ENCODE results near the gene TTLL5.

The TTLL5 gene

DNA sequence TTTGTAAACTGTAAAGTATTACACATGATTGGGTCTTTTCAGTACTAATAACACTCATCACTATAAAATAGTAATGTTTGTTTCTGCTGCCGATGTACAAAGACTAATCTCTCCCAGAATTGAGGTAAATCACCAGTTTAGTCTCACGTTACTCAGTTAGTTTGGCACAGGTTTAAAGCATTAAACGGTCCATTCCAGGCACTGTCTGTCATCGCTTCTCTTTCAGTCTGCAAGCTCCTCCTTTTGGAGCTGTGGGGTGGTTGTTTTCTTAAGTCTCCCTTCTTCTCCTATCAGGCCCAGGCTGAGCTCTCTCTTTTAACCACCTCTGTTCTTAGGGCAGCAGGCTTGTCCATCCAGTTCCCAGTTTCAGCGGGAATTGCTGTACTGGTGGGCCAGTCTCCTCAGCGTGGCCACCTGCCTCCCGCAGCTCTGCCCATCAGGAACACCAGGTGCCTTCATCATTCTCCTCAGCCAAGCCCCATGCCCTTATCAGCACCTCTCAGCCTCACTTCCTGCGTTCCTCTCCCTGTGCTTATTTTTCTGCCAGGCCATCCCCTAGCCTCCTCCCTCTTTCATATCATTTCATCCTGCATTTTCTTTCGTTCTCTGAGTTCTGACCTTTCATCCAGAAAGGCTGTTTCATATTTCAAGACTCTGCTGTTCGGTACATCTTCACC is 171.7 kb downstream of the TTLL5 start:
- TF ChIP-seq, protein P1, sequence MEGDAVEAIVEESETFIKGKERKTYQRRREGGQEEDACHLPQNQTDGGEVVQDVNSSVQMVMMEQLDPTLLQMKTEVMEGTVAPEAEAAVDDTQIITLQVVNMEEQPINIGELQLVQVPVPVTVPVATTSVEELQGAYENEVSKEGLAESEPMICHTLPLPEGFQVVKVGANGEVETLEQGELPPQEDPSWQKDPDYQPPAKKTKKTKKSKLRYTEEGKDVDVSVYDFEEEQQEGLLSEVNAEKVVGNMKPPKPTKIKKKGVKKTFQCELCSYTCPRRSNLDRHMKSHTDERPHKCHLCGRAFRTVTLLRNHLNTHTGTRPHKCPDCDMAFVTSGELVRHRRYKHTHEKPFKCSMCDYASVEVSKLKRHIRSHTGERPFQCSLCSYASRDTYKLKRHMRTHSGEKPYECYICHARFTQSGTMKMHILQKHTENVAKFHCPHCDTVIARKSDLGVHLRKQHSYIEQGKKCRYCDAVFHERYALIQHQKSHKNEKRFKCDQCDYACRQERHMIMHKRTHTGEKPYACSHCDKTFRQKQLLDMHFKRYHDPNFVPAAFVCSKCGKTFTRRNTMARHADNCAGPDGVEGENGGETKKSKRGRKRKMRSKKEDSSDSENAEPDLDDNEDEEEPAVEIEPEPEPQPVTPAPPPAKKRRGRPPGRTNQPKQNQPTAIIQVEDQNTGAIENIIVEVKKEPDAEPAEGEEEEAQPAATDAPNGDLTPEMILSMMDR (IDR thresholded peaks at IDR 0.05; ENCODE audit: low read depth, low read length, poor library complexity, severe bottlenecking): no peak
- no peak for TF ChIP-seq EZH2phosphoT487 (IDR thresholded peaks at IDR 0.05; ENCODE audit: borderline replicate concordance, low read length)
- Histone ChIP-seq H3K27me3 (ENCODE audit: control insufficient read depth, low read length) (no peaks in the 10 kb centered on the region), H3K4me1 (ENCODE audit: control insufficient read depth, low read length) (no peaks in the 10 kb centered on the region), H3K79me2 (ENCODE audit: control insufficient read depth, low read length) (no peaks in the 10 kb centered on the region), H4K20me1 (ENCODE audit: control insufficient read depth, insufficient read depth, low read depth, low read length) (no peaks in the 10 kb centered on the region), H3K27ac (ENCODE audit: low read depth, low read length) (no peak overlapping the region), H3K9me3 (ENCODE audit: control insufficient read depth, insufficient read depth, low read length) (no peaks in the 10 kb centered on the region), H3F3A (ENCODE audit: control insufficient read depth, insufficient read depth) (no peaks in the 10 kb centered on the region), H3K36me3 (ENCODE audit: control insufficient read depth, low read length) (no peaks in the 10 kb centered on the region), H3K4me2 (ENCODE audit: low read length) (no peak overlapping the region), H3K4me3 (ENCODE audit: low read length) (no peak overlapping the region), H3K9me2 (replicated peaks; ENCODE audit: control insufficient read depth, low read length) (no peaks in the 10 kb centered on the region)

DNA sequence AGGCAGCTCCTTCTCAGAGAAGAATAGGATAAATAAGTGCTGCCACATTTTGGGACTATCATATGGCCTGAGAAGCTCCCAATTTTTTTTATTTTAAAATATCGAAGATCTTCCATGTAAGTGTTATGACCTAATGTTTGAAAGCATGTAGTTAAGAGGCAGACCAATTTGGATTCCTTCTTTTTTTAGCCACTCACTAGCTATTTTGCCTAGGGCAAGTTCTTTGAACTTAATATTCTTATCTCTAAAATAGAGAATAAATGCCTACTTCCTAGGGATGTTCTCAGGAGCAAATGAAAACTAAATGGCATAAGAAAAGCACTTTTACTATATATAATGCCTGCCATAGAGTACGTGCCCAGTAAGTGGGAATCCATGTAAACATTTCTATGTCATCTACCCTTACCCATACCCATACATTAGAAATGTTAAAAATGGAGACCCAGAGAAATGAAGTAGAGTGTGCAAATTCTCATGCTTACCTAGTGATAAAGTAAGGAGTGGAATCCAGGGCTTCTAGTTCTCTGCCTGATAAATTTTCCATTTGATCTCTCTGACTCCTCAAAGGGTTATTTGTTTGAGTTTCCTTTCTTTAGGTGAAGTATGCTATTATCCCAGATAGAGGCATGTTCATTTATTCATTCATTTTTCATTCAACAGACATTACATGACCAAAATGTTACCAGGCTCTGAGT is 172.4 kb downstream of the TTLL5 start:
- no peaks in the 10 kb centered on the region for H3K36me3 ChIP-seq (ENCODE audit: control insufficient read depth, low read length)
- no peak overlapping the region for H3K27ac ChIP-seq (ENCODE audit: low read depth, low read length)
- H3K79me2 ChIP-seq (ENCODE audit: control insufficient read depth, low read length): no peaks in the 10 kb centered on the region
- H3K9me2 ChIP-seq (replicated peaks; ENCODE audit: control insufficient read depth, low read length): no peaks in the 10 kb centered on the region
- no peaks in the 10 kb centered on the region for H3K9me3 ChIP-seq (ENCODE audit: control insufficient read depth, insufficient read depth, low read length)
- no peak overlapping the region for H3K4me2 ChIP-seq (ENCODE audit: low read length)
- no peaks in the 10 kb centered on the region for H3K4me1 ChIP-seq (ENCODE audit: control insufficient read depth, low read length)
- no peak for TF ChIP-seq EZH2phosphoT487 (IDR thresholded peaks at IDR 0.05; ENCODE audit: borderline replicate concordance, low read length)
- TF ChIP-seq, protein P1 (IDR thresholded peaks at IDR 0.05; ENCODE audit: low read depth, low read length, poor library complexity, severe bottlenecking): no peak
- H4K20me1 ChIP-seq (ENCODE audit: control insufficient read depth, insufficient read depth, low read depth, low read length): no peaks in the 10 kb centered on the region
- H3F3A ChIP-seq (ENCODE audit: control insufficient read depth, insufficient read depth): no peaks in the 10 kb centered on the region
- H3K27me3 ChIP-seq (ENCODE audit: control insufficient read depth, low read length): no peaks in the 10 kb centered on the region
- H3K4me3 ChIP-seq (ENCODE audit: low read length): no peak overlapping the region

DNA sequence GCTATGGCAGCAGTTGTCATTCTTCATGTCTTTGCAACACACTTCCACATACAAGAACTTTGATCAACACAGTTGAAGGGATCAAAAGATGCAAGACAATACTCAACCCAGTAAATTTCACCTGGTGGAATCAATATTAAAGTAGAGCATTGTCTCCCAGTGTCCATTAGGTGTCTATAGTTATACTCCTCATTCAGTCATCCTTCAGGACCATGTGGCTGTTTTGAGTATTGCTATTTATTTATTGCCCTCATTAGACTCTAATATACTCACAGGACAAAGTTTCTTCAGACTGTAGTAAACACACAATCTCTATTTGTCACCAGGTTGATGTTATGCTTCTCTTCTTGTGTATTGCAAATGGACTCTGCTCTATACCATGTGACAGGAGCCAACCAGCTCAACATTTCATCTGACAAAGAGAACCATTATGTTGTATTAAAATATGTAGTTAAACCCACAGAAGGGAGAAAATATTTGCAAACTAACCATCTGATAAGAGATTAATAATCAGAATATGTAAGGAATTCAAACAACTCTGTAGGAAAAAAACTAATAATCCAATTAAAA is 174.2 kb downstream of the TTLL5 start:
- H3K27ac ChIP-seq (ENCODE audit: low read depth, low read length): no peak overlapping the region
- H3K4me2 ChIP-seq (ENCODE audit: low read length): no peak overlapping the region
- H4K20me1 ChIP-seq (ENCODE audit: control insufficient read depth, insufficient read depth, low read depth, low read length): no peaks in the 10 kb centered on the region
- no peaks in the 10 kb centered on the region for H3K79me2 ChIP-seq (ENCODE audit: control insufficient read depth, low read length)
- no peak overlapping the region for H3K4me3 ChIP-seq (ENCODE audit: low read length)
- H3K9me2 ChIP-seq (replicated peaks; ENCODE audit: control insufficient read depth, low read length): no peaks in the 10 kb centered on the region
- no peaks in the 10 kb centered on the region for H3F3A ChIP-seq (ENCODE audit: control insufficient read depth, insufficient read depth)
- H3K9me3 ChIP-seq (ENCODE audit: control insufficient read depth, insufficient read depth, low read length): no peaks in the 10 kb centered on the region
- H3K4me1 ChIP-seq (ENCODE audit: control insufficient read depth, low read length): no peaks in the 10 kb centered on the region
- no peaks in the 10 kb centered on the region for H3K27me3 ChIP-seq (ENCODE audit: control insufficient read depth, low read length)
- TF ChIP-seq, protein P1 (IDR thresholded peaks at IDR 0.05; ENCODE audit: low read depth, low read length, poor library complexity, severe bottlenecking): no peak
- no peak for TF ChIP-seq EZH2phosphoT487 (IDR thresholded peaks at IDR 0.05; ENCODE audit: borderline replicate concordance, low read length)
- H3K36me3 ChIP-seq (ENCODE audit: control insufficient read depth, low read length): no peaks in the 10 kb centered on the region

All from DOHH2 (cell line).